Erythroblast (primary cell): ENCODE results near the gene CIZ1.

Experiments
- GATA1 ChIP-seq: IDR thresholded peaks from 2 replicates; pipeline ENCODE4 v1.6.1; 2011; ENCODE audit warnings: low read depth, mild to moderate bottlenecking, control low read depth, low read length, moderate library complexity
- POLR2A ChIP-seq: IDR thresholded peaks from 2 replicates; pipeline ENCODE4 v1.6.1; 2011; ENCODE audit warnings: mild to moderate bottlenecking, low read length

DNA sequence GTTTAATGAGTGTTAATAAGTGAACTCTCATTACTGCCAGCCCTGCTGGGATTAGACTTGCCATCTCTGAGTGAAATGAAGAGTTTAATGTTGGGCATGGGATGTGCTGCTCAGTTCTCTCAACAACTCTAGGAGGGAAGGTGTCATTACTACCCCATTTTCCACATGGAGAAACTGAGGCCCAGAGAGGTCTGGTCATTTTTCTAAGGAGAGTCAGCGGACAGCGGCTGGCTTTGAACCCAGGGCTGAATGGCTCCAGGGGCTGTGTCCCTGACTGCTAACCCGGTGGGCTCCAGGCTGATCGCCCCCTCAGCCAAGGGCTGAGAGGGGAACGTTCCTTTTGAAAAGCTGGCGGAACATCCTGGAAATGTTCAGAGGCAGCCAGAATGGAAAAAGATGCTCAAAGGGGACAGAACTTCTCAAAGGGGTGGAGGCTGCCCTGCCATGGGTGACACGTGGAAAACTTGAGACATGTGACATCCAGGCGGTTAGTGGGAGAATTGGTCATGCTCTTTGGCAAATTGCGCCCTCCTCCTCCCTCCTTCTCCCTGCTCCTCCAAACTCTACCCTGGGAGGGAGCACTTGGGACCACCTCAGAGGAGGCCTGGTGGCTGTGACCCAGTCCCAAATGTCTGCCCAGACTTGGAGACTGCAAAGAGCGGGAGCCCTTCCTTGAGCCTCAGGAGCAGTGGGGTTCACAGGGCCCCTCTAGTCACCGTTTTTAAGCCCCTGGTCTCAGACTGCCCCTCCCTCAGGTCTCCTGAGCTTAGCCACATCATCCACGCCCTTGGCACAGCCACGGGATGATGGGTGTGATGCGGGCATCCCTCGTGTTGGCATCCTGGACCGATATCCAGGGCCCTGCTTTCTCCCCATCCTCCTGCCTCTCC is 40.5 kb upstream of the CIZ1 start:
- TF ChIP-seq POLR2A: no peak
- no peak for TF ChIP-seq GATA1
